HT-29 (cell line): ENCODE data around the gene TPK1. TPM values are rescaled to one million over a fixed set of nuclear protein-coding genes. Genes with fewer than 3 reads are reported as not detected.

Source experiments
- DNase-seq: peaks from one replicate; pipeline ENCODE4 v3.0.0-alpha.2; 2015; ENCODE audit warnings: low spot score
- total RNA-seq: library from RNA; depleted of rRNA; stranded (reverse); fragments of >200 nt; shearing (Covaris generic); gene quantifications from 2 replicates; pipeline ENCODE4 v1.2.3, GENCODE V29; 2014

TPK1 gene
- total RNA-seq, 1 experiment from 2014 or later: 1.4 TPM

- DNase-seq: no peak
Measured at GRCh38 chr7:144531181-144531580, 304.7 kb downstream of the TPK1 start.

- DNase-seq: no peak
Measured at GRCh38 chr7:144529269-144529926, 306.5 kb downstream of the TPK1 start.

GRCh38 chr7:144528536-144529045, 307.3 kb downstream of the TPK1 start:
- no peak for DNase-seq

- no peak for DNase-seq
Measured at GRCh38 chr7:144527051-144527471, 308.8 kb downstream of the TPK1 start.

- DNase-seq: no peak
Measured at GRCh38 chr7:144525956-144526355, 309.9 kb downstream of the TPK1 start.

GRCh38 chr7:144524271-144524670, 311.6 kb downstream of the TPK1 start:
- no peak for DNase-seq

- DNase-seq: no peak
Measured at GRCh38 chr7:144523621-144524020, 312.2 kb downstream of the TPK1 start.

- no peak for DNase-seq
Measured at GRCh38 chr7:144519925-144520324, 315.9 kb downstream of the TPK1 start.

GRCh38 chr7:144518360-144518759, 317.5 kb downstream of the TPK1 start:
- DNase-seq: no peak

- no peak for DNase-seq
Measured at GRCh38 chr7:144517749-144518148, 318.1 kb downstream of the TPK1 start.

GRCh38 chr7:144516729-144517525, 318.9 kb downstream of the TPK1 start:
- DNase-seq: no peak

GRCh38 chr7:144513334-144513733, 322.5 kb downstream of the TPK1 start:
- peak; percentile 39 for DNase-seq

- DNase-seq: no peak
Measured at GRCh38 chr7:144510621-144511020, 325.2 kb downstream of the TPK1 start.

GRCh38 chr7:144508702-144509101, 327.2 kb downstream of the TPK1 start:
- DNase-seq: no peak

- no peak for DNase-seq
Measured at GRCh38 chr7:144503215-144503614, 332.6 kb downstream of the TPK1 start.

- DNase-seq: no peak
Measured at GRCh38 chr7:144500225-144500624, 335.6 kb downstream of the TPK1 start.

GRCh38 chr7:144497282-144497681, 338.6 kb downstream of the TPK1 start:
- DNase-seq: no peak

- DNase-seq: no peak
Measured at GRCh38 chr7:144494355-144494754, 341.5 kb downstream of the TPK1 start.

- no peak for DNase-seq
Measured at GRCh38 chr7:144489504-144489903, 346.3 kb downstream of the TPK1 start.

- no peak for DNase-seq
Measured at GRCh38 chr7:144488977-144489376, 346.9 kb downstream of the TPK1 start.

GRCh38 chr7:144487901-144488300, 348.0 kb downstream of the TPK1 start:
- no peak for DNase-seq

GRCh38 chr7:144484445-144484844, 351.4 kb downstream of the TPK1 start:
- DNase-seq: no peak

- no peak for DNase-seq
Measured at GRCh38 chr7:144483189-144483588, 352.7 kb downstream of the TPK1 start.
